Memory B cell (primary cell): ENCODE data around the gene SH3BGRL3.
A peak's percentile ranks its signal among the peaks of the same experiment; 100 is the strongest.

Experiments
- ATAC-seq: fragments of 150-1000 bp; cut with Tn5 transposase; 2 replicates; pipeline ENCODE4 v1.10.0; 2021; ENCODE audit warnings: low read depth, mild to moderate bottlenecking, moderate library complexity
- DNase-seq, 2 donors: peaks; one replicate each; pipeline ENCODE4 v3.0.0; 2022; ENCODE audit warnings: low spot score in 2 of 2
- H3K27ac Mint-ChIP-seq: one replicate; pipeline ENCODE4 v1.8.0; 2022; ENCODE audit warnings: mild to moderate bottlenecking, moderate library complexity, mixed read lengths
- H3K27me3 Mint-ChIP-seq: one replicate; pipeline ENCODE4 v1.8.0; 2022; ENCODE audit warnings: mixed read lengths
- H3K36me3 Mint-ChIP-seq: one replicate; pipeline ENCODE4 v1.8.0; 2022; ENCODE audit warnings: mild to moderate bottlenecking, mixed read lengths
- H3K4me1 Mint-ChIP-seq: one replicate; pipeline ENCODE4 v1.8.0; 2022; ENCODE audit warnings: mixed read lengths
- H3K4me3 Mint-ChIP-seq: one replicate; pipeline ENCODE4 v1.8.0; 2022; ENCODE audit warnings: mild to moderate bottlenecking, moderate library complexity, mixed read lengths
- H3K9me3 Mint-ChIP-seq: one replicate; pipeline ENCODE4 v1.8.0; 2022; ENCODE audit warnings: mixed read lengths

SH3BGRL3 gene

DNA sequence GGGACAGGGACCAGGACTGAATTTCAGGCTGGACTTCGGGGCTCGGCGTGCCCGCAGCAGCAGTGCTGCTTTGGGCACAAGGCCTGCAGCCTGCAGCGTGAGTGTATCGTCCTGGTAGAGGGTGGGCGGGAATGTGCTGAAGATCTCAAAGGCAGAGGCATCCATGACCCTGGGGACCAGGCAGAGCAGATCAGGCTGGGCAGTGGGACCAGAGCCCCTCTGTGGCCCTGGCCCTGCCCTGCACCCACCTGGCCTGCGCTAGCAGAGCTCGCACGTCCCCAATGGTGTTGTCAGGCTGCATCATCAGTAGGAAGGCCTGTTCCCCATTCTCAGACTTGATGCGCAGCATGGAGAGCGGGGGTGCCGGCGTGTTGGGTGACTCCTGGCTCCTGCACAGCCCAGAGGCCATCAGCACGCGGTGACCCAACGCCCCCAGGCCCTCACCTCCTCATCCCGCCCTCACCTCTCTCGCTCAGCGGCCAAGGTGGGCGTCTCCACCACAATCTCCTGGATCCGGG, 2.6 kb downstream of the SH3BGRL3 start:
- Mint-ChIP-seq H3K36me3 (peaks cover 10% of the 10 kb centered on the region), H3K9me3 (no peaks in the 10 kb centered on the region), H3K4me1 (peaks cover 67% of the 10 kb centered on the region), H3K27me3 (no peaks in the 10 kb centered on the region), H3K27ac (peak overlapping the region; percentile 78), H3K4me3 (peak overlapping the region; percentile 51)
- ATAC-seq: no peak
- no peak for DNase-seq

DNA sequence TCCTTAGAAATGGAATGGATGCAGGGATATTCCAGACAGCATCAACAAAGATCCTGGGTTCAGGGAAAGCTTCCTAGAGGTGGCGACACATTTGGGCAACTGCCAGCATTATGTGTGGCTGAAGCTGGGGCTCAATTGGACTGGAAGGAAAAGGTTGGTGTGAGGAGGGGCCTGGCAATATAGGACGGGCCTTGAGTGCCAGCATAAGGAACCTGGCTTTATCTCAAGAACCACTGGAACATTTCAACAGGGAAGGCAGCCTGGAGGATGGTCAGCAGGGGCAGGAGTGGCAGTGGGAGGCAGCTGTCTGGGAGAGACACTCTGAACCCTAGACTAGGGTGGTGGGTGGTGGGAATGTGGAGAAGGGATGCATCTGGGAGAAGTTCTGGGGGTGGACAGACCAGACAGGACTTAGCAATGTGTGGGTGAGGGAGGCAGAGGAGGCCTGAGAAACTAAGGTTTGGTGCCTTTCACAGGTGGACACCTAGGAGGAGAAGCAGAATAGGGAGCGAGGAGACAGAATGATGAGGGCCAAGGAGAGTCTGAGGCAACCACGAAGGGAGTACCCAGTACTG, 3.5 kb downstream of the SH3BGRL3 start:
- H3K9me3 Mint-ChIP-seq: no peaks in the 10 kb centered on the region
- peak overlapping the region; percentile 58 for H3K4me3 Mint-ChIP-seq
- H3K27ac Mint-ChIP-seq: peak overlapping the region; percentile 78
- H3K4me1 Mint-ChIP-seq: peaks cover 76% of the 10 kb centered on the region
- ATAC-seq: no peak
- peaks cover 10% of the 10 kb centered on the region for H3K36me3 Mint-ChIP-seq
- no peaks in the 10 kb centered on the region for H3K27me3 Mint-ChIP-seq
- DNase-seq: no peak

DNA sequence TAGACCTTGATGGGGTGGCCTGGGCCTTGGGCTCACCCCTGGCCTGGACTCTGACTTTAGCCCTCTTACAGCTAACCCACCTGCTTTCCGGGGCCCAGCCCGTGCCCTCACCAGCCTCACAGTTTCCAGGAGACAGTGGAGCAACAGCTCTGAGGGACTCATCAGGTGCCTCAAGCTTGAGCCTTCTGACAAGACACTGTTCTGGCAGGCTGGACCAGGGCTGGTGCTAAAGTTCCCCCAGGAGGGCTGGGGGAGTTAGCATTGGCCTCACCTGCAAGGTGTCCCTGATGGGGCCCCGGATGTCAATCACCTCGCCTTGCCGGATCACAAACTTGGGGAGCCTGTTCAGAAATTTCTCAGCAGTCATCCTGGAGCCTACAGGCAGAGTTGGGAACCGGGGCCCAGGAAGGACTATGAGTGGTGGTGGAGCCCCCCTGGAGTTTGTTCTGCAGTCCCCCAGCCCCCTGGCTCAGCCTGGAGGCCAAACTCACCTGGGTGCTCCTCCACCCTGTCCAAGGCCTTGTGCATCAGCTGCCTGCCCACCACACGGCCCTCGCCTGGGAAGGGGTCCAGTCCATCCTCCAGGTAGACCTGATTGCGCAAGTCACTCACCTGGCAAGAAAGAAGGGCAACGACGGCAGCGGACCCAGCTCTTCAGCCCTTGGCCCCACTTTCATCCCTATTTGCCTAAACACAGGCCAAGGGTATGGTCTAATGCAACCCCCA, 4.1 kb downstream of the SH3BGRL3 start:
- Mint-ChIP-seq H3K4me1 (peaks cover 79% of the 10 kb centered on the region), H3K36me3 (peaks cover 10% of the 10 kb centered on the region), H3K9me3 (no peaks in the 10 kb centered on the region), H3K27ac (peak overlapping the region; percentile 78), H3K27me3 (no peaks in the 10 kb centered on the region), H3K4me3 (peak overlapping the region; percentile 69)
- no peak for DNase-seq
- no peak for ATAC-seq

DNA sequence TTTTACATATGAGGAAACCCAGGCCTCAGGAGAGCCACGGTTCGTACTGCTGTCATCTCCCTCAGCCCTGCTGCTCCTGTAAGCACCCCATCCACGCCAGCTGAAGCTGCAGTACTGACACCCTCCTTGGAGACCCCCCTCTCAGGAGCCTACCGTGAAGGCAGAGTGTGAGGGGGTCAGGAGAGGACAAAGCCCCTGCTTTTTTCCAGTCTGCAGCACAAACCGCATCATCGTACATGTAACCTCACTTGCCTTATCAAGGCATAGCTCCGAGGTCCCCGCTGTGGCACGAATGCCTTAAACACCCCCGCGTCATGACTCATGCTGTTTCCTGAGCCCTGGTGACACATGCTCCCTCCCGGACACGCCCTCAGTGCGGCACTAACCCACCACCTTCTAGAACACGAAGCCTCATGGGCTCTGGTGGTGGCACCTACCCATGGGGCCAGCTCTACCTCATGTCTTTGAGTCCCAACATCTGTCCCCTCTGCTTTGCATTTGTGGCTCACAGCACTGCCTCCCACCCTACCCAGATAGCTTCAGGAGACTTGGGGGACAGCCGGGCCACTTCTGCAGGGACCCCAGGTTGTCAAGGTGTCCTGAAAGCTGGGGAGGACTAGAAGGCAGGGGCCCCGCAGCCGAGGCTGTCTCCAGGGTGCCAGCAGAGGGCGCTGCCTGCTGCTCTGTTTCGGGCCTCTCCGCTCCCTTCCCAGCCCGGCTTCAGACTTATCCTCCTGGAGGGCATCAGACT, 4.9 kb downstream of the SH3BGRL3 start:
- no peaks in the 10 kb centered on the region for H3K9me3 Mint-ChIP-seq
- H3K27me3 Mint-ChIP-seq: no peaks in the 10 kb centered on the region
- peak; percentile 70 to 84 for DNase-seq
- H3K27ac Mint-ChIP-seq: peak overlapping the region; percentile 78
- peaks cover 10% of the 10 kb centered on the region for H3K36me3 Mint-ChIP-seq
- peak; percentile 48 for ATAC-seq
- H3K4me1 Mint-ChIP-seq: peaks cover 82% of the 10 kb centered on the region
- peak overlapping the region; percentile 69 for H3K4me3 Mint-ChIP-seq

DNA sequence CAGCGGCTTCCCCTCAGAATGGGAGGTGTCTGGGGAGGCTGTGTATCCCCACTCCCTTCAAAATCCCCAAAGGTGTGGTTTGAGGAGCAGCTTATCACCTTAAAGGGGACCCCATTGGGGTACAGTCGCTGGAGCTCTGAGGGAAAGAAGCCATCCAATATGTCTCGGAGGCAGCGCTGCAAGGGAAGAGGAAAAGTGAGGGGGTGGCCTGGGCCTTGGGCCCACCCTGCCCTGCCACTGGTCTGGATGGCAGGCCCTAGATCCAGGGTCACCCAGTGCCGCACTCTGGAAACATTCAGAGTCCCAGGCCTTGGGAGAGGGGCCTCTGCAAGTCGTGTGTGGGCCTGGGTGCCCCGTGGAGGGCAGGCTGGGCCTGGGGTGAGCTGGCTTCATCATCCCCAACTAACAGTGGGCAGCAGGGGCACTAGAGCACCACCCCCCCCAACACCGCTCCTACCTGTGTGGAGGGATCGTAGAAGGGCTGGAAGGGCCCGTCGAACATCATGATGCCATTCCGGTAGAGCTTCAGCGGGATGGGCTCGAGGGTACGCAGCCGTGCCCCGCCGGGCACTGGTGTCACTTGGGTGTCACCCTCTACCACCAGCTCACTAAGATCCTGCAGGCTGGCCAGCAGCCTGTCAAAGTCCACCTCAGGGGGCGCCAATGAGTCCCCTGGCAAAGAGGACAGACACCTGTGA, 5.6 kb downstream of the SH3BGRL3 start:
- peak overlapping the region; percentile 69 for H3K4me3 Mint-ChIP-seq
- H3K27ac Mint-ChIP-seq: peak overlapping the region; percentile 78
- ATAC-seq (no peak), DNase-seq (no peak)
- peaks cover 86% of the 10 kb centered on the region for H3K4me1 Mint-ChIP-seq
- no peaks in the 10 kb centered on the region for H3K9me3 Mint-ChIP-seq
- peaks cover 10% of the 10 kb centered on the region for H3K36me3 Mint-ChIP-seq
- no peaks in the 10 kb centered on the region for H3K27me3 Mint-ChIP-seq

DNA sequence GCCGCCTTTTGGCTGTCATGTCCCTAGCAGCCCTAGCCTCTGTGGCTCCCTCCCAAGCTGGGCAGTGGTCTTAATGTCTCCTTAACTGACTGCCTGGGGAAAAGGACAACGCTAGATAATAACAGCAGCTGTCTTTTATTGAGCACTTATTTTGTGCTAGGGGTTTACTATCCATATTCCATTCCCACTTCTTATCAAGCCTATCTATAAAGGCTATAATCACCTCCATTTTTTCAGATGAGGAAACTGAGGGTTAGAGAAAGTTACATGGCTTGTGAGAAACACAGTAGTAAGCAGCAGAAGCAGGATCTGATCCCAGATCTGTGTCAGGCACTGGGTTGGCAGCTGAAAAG, 6.2 kb downstream of the SH3BGRL3 start:
- ATAC-seq (no peak), DNase-seq (no peak)
- Mint-ChIP-seq H3K9me3 (no peaks in the 10 kb centered on the region), H3K27me3 (no peaks in the 10 kb centered on the region), H3K4me3 (peak overlapping the region; percentile 11), H3K4me1 (peaks cover 86% of the 10 kb centered on the region), H3K36me3 (peaks cover 8% of the 10 kb centered on the region), H3K27ac (peak overlapping the region; percentile 78)

DNA sequence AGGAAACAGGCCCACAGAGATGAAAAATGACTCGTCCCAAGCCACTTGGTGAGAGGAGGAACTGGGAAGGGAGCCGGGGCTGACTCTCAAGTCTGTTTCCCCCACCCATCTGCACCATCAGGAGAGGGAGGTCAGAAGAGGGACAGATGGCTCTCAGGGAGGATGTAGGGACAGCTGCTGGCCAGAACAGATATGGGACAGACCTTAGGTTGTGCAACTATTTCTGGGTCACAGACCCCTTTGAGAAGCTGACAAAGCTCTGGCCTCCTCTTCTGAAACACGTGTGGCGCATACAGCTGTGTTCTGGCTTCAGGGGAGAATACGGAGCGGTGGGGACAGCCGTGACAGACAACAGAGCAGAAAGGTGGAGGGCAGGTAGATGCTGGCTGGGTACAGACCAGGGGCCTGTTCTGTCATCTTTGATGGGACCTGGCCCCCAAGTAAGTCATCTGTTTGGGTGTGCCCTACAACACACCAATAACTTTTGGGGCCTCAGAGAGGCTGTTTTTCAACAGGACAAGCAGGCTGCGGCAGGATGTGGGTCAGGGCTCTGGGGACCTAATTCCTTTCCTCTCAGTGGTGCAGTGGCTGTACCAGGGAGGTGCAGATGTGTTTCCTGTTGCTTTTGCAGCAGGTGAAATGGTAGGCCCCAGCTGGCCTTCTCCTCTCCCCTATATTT, 7.3 kb downstream of the SH3BGRL3 start:
- Mint-ChIP-seq H3K4me1 (peaks cover 87% of the 10 kb centered on the region), H3K36me3 (peaks cover 1% of the 10 kb centered on the region), H3K9me3 (no peaks in the 10 kb centered on the region), H3K27me3 (no peaks in the 10 kb centered on the region), H3K27ac (peak overlapping the region; percentile 96), H3K4me3 (peak overlapping the region; percentile 70)
- ATAC-seq: peak; percentile 41
- DNase-seq: peak; percentile 48 to 63

DNA sequence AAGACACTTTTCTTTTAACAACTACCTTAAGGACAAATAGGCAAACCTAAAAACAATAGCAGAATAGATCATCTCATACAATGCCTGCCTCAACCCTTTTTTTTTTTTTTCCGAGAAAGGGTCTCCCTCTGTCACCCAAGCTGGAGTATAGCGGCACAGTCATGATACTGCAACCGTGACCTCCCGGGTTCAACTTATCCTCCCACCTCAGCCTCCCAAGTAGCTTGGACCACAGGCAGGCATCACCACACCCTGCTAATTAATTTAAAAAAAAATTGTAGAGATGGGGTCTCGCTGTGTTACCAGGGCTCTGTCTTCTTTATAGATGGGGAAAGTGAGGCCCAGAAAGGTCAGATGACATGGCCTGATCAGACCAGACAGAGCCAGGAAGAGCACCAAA, 7.9 kb downstream of the SH3BGRL3 start:
- Mint-ChIP-seq H3K4me1 (peaks cover 86% of the 10 kb centered on the region), H3K36me3 (peaks cover under 1% of the 10 kb centered on the region), H3K9me3 (no peaks in the 10 kb centered on the region), H3K27me3 (no peaks in the 10 kb centered on the region), H3K4me3 (peak overlapping the region; percentile 70), H3K27ac (peak overlapping the region; percentile 96)
- no peak for DNase-seq
- ATAC-seq: no peak

DNA sequence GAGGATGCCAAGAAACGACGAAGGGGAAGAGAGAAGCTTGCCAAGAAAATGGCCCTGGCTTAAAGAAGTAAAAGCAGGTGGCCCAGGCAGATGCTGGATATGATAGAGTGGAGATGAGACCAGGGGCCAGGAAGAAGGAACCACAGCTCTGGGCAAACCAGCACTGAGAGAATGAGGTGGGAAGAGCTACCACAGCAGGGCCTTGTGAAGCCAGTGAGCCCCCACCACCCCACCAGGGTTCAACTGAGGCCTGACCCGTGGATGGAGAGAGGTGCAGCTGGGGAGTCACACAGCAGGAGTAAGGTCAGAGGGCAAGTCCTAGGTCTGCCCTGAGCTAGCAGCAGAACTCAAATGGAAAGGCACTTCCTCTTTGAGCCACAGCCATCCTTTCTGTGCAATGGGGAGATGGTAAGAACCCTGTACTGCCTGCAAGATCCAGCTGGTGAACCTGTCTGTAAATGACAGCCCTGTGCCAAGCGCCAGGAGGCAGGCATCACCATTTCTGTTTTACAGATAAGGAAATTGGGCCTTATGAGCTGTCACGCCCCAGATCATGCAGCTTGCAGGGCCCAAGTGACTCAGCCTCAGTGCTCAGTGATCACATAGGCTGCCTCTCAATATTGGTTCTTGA, 8.5 kb downstream of the SH3BGRL3 start:
- Mint-ChIP-seq H3K27ac (peak overlapping the region; percentile 96), H3K4me1 (peaks cover 84% of the 10 kb centered on the region), H3K36me3 (no peaks in the 10 kb centered on the region), H3K9me3 (no peaks in the 10 kb centered on the region), H3K27me3 (no peaks in the 10 kb centered on the region), H3K4me3 (peak overlapping the region; percentile 70)
- DNase-seq (no peak), ATAC-seq (peak; percentile 12)

DNA sequence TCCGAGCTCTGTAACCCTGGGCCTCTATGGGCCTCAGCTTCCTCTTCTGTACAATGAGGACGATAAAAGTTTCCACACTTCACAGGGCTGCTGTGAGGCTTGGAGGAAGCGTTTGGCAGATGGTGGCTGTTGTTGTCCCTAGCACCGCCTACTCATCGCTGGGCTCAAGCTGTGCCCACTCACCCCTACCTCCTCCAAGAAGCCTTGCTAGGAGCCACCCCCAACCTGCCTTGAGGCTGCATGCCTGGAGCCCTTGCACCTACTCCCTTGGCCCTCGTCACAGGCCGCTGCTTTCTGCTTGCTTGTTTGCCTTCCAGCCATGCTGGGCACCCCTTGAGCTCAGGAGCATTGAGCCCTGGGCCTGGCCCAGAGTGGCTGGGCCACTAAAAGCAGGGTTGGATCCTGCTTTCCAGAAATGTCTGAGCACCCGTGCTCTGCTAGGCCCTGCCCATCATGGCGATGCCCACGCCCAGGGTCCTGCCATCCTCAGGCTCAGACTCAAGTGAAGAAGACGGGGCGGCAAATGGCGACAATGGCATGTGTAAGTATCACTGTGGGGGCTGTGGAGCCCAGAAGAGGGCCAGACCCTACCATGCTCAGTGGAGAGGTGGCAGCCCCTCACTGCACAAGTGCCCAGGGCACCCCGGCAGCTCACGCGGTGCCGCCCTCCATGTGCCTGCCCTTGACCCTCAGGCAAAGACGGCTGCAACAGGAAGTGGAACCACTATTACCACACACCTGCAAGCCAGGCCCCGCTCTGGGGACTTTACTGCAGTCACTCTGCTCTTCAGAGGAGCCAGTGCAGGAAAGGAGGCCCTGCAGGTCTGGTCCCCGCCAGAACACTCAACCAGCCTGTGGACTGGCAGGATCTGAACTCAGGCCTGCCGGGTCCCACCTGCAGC, 9.5 kb downstream of the SH3BGRL3 start:
- H3K4me1 Mint-ChIP-seq: peaks cover 76% of the 10 kb centered on the region
- peak; percentile 58 for ATAC-seq
- no peaks in the 10 kb centered on the region for H3K27me3 Mint-ChIP-seq
- no peaks in the 10 kb centered on the region for H3K36me3 Mint-ChIP-seq
- peak overlapping the region; percentile 70 for H3K4me3 Mint-ChIP-seq
- DNase-seq: peak; percentile 60 to 66
- no peaks in the 10 kb centered on the region for H3K9me3 Mint-ChIP-seq
- H3K27ac Mint-ChIP-seq: peak overlapping the region; percentile 96

DNA sequence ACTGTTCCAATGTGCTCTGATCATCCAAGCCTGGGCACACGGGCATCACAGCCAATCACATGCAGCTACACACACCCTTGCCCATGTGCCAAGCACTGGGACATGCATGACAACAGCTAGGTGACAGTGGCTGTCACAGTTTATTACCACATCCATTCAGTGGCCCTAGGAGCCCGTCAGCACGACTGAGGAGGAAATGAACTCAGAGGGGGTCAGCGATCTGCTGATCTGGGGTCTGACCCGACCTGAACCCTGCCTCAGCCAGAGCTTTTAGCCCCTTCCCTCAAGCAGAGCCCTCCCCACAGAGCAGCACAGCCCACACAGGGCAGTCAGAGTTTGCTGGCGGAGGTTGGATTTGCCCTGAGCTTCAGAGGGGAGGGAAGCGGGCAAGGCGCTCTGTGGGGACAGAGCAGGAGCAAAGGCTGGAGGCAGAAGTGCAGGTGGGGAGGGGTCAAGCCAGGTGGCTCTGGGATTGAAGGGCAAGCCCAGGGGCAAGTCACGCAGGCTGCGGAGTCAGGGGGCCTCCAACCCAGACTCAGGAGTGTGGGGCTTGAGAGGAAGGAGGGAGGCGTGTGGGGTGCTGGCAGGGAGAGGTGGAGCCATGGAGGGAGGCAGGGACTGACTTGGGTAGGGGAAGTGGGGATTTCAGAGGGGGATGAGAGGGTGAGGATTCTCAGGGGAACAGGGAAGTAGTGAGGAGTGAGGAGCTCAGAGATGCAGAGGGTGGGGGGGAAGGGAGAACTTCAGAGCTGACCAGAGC, 10.4 kb downstream of the SH3BGRL3 start:
- H3K9me3 Mint-ChIP-seq: no peaks in the 10 kb centered on the region
- DNase-seq (no peak), ATAC-seq (peak; percentile 1)
- H3K27me3 Mint-ChIP-seq: no peaks in the 10 kb centered on the region
- peaks cover under 1% of the 10 kb centered on the region for H3K36me3 Mint-ChIP-seq
- peaks cover 71% of the 10 kb centered on the region for H3K4me1 Mint-ChIP-seq
- H3K27ac Mint-ChIP-seq: peak overlapping the region; percentile 96
- H3K4me3 Mint-ChIP-seq: peak overlapping the region; percentile 66

DNA sequence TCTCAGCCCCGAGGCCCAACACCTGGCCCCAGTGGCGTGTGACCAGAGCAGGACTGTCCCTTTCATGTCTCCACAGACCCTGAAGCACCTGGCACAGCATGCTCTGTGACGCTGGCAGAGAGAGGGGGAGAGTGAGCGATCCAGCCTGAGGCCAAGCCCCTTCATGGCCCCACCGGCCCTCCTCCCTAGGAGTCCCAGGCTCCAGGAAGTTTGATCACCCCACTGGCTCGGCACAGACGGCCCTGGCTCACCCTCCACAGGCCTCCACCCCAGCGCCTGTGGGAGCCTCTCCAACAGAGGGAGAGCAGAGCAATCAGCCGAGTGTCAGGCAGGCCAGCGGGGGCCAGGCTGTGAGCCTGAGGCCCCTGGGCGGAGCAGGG, 11.0 kb downstream of the SH3BGRL3 start:
- DNase-seq (no peak), ATAC-seq (no peak)
- Mint-ChIP-seq H3K27ac (peak overlapping the region; percentile 96), H3K9me3 (no peaks in the 10 kb centered on the region), H3K4me3 (peak overlapping the region; percentile 66), H3K4me1 (peaks cover 71% of the 10 kb centered on the region), H3K36me3 (peaks cover 3% of the 10 kb centered on the region), H3K27me3 (no peaks in the 10 kb centered on the region)
